ENCODE measurements around the gene HRH3.

Gene HRH3

DNA sequence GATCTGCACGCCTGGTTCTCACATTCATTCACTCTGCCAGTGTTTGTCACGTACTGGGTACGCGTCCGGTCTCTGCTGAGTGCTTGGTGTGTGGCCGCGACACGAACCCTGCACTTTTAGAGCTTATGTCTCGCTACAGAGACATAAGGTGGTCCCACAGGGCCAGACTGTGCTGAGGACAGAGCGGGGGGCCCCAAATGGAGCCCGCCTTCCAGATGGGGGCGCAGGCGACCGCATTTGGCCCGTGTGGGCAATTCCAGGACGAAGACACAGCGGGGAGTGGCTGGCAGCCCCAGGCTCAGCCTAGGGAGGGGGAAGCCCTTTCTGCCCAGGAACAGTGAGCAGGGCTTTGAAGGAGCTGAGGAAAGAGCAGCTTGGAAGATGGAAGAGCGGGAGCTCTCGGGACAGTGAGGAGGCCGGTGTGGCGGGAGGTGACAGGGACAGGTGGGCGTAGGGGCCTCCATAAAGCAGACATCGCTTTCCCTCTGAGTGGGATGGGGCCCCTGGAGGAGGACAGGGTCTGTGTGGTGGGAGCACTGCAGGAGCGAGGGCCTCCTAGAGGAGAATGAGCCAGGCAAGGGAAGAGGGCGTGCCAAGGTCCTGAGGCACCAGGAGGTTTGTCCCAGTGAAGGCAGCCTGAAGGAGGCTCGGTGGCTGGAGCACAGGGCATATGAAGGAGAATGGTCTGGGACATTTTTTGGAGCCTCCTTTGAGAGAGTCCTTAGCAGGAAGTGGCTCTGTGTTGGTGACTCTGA lies 45.0 kb downstream of the HRH3 start:
- DNase-seq = no peak

DNA sequence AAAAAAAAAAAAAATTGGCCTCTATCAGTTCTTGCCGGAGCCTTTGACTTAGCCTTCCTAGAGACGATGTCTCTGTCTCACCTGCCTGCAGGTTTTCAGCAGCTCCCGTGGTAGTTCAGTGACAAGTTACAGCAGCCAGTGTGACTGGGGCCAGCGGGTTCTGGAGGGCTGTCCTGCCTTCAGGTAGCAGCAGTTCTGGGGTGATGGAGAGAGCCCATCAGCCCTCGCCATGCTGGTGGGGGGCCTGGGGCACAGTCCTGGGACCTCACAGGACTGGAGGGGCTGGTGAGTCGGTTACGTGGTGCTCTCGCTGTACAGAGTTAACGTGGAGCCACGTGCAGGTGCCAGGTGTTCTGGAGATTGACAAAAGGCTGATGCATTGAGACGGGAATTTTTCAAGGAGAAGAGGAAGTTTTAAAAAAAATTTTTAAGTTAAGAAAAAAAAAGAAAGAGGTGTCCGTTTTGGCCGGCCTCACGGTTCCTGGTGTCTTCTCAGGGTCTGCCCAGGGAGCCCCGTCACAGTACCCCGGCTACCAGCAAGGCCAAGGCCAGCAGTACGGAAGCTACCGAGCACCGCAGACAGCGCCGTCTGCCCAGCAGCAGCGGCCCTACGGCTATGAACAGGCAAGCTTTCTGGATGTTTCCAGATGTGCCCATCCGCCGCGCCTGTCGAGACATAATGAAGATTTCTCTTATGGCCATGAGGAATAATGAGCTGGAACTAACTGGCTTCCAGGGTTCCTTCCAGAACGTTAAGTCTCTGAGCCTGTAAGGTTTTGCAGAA lies 45.9 kb downstream of the HRH3 start:
- no peak for DNase-seq

DNA sequence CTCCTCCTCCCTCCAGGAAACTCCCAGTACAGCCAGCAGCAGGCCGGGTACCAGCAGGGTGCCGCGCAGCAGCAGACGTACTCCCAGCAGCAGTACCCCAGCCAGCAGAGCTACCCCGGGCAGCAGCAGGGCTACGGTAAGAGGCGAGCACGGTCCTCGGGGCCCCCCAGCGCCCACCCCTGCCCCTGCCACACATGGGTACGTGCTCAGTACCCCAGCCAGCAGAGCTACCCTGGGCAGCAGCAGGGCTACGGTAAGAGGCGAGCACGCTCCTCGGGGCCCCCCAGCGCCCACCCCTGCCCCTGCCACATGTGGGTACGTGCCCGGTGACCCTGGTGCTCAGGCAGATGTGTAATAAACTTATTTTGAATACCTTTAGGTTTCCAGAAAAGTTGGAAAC lies 47.4 kb downstream of the HRH3 start:
- no peak for DNase-seq

DNA sequence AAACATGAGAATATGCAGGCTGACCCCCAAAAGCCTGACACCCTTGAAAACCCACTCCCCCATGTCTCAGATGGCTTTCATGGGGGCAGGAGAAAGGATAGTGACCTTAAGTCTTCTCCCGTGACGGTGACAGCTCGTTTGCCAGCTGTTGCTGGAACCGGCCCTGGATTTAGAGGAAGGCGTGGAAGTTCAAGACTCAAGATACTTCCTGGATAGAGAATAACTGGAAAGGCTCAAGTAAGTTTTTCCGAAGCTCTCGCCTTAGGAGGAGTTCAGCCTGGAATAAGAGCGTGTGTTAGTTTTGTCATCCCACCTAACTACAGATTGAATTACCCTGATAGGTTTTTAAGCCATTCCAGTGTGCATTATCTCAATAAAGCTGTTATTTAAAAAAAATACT lies 48.8 kb downstream of the HRH3 start:
- DNase-seq = no peak

DNA sequence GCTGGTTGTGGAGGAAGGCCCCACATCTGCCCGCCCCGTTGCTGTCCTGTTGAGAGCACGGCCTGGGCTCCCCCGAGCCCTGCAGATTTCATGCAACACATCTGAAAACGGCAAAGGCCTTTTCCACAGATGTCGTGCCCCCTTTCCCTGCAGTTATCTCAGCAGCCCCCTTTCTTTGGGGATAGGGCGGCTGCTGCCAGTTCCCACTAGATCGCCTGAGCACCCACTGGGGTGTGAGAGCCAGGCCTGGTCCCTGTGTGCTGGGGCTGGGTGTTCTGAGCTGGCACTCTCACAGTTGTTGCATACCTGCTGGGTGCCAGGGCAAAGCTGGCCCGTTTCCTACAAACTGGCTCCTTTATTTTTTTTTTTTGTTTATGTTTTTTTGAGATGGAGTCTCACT lies 49.5 kb downstream of the HRH3 start:
- no peak for DNase-seq

DNA sequence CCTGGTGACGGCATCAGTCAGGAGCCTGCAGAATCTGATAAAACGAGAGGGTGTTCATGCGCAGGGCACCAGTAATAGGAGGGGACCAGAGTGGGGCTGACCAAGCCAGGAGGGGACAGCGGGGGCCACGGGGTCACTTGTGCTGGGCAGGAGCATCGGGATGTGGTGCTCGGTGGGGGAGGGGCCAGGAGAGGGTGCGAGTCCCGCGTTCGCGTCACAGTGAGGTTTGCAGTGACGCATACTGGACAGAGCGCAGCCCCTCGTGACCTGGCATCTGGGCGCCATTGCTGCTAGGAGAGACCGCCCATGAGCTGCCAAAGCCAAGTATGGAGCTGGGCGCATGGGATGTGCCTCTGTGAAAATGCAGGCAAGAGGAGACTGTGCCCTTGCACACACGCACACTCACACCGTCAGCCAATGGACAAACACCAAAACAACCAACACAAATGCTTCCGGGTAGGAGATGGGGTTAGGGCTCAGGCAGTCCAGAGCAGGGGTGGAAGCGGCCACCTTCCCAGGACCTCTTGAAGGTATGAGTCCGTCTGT lies 51.1 kb downstream of the HRH3 start:
- no peak for DNase-seq

DNA sequence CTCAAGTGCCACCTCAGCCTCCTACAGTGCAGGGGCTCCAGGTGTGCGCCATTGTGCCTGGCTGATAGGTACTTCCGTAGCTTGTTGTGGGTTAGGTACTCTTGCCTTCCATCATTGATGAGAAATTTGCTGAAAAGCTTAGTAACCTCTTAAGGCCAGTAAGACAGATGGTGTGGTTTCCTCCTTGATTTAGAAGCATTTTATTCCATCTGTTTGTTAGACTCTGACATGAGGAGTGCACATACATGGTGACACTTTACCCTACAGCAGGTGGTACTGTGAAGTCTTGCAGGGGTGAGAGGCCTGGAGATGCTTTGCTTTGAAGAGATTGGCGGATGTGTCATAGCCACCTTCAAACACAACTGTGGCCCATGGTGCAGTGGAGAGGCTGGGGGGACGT lies 52.0 kb downstream of the HRH3 start:
- no peak for DNase-seq

DNA sequence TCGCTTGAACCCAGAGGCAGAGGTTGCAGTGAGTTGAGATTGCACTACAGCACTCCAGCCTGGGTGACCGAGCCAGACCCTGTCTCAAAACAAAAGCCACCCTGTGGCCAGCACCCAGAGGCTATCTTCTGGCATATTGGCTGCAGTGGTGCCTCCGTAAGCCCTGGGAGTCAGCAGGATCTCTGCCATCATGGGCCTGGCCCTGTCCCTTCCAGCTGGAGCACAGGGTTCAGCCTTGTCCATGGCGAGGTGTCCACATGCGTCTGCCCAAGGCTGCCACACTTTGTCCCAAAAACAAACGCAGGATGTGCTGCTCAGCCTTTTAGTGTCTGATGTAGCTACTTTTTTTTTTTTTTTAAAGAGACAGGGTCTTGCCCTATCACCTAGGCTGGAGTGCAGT lies 52.6 kb downstream of the HRH3 start:
- DNase-seq = no peak

DNA sequence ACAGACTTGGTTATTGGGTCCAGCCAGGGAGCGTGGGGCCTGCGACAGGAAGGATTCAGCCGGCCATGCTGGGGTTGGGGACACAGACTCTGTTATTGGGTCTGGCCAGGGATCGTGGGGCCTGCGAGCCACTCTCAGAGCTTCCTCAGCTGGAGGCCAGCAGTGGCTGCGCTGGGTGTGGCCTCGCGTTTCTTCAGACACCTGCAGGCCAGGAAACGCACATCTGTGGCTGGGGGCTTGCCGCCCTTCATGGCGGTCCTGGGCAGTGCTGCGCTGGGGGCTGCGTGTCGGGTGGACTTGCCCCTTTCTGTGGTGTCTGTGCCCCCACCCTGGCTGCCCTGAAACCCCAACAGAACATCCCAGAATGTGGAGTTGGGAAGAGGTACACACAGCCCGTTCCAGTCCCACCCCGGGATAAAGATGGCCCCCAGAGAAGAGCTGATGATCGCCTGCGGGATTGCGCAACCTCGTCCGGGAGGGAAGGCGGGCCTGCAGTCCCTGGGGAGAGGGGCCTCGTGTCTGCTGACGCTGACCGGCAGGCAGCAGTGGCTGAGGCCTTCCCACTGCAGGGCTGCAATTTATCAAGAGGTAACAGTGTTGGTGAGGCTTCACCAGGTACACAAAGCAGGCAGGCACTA lies 54.2 kb downstream of the HRH3 start:
- no peak for DNase-seq
